Esophagus squamous epithelium (tissue), 5 donors: ENCODE data around the gene ADARB2. TPM values are rescaled to one million over a fixed set of nuclear protein-coding genes. Genes with fewer than 3 reads are reported as not detected.

ENCODE experiments used
- DNase-seq: peaks from one replicate; lab custom pipeline; 2025; lab: John Stamatoyannopoulos, UW
- H3K27ac ChIP-seq, 4 donors: fragments of 200-600 bp; sonication (generic); one replicate each; pipeline ENCODE4 v1.5.1; 2016 to 2019; ENCODE audit warnings: mild to moderate bottlenecking in 1 of 4
- H3K27me3 ChIP-seq, 4 donors: fragments of 200-600 bp; sonication (generic); 1 replicate in 3 of 4; 2 replicates in 1 of 4; pipeline versions ENCODE4 v1.5.1 to v1.6.0; 2017 to 2021; ENCODE audit warnings: antibody characterized with exemption in 1 of 4
- H3K36me3 ChIP-seq, 3 donors: fragments of 200-600 bp; sonication (generic); one replicate each; pipeline ENCODE4 v1.5.1; 2016 to 2019
- H3K4me1 ChIP-seq, 3 donors: fragments of 200-600 bp; sonication (generic); one replicate each; pipeline ENCODE4 v1.5.1; 2017 to 2019
- H3K4me3 ChIP-seq, 4 donors: fragments of 200-600 bp; sonication (generic); 1 replicate in 3 of 4; 2 replicates in 1 of 4; pipeline ENCODE4 v1.5.1; 2016 to 2019; ENCODE audit warnings: mild to moderate bottlenecking in 2 of 4, moderate library complexity in 1 of 4
- H3K9me3 ChIP-seq, 3 donors: fragments of 200-600 bp; sonication (generic); one replicate each; pipeline ENCODE4 v1.5.1; 2016 to 2019
- CTCF ChIP-seq, 6 experiments: fragments of 450-650 bp in 4 of 6; fragments of 200-600 bp in 2 of 6; sonication (generic) in 2 of 6; IDR thresholded peaks; one replicate each; pipeline ENCODE4 v1.5.1; 2016 to 2019; ENCODE audit warnings: antibody characterized with exemption in 6 of 6, mild to moderate bottlenecking in 4 of 6, moderate library complexity in 4 of 6
- POLR2A ChIP-seq, 4 donors: fragments of 450-650 bp; IDR thresholded peaks; one replicate each; pipeline ENCODE4 v1.6.1; 2017; ENCODE audit warnings: antibody characterized with exemption in 4 of 4, mild to moderate bottlenecking in 4 of 4, moderate library complexity in 3 of 4
- WGBS, 2 donors: methylation state at CpG; one replicate each; pipeline ENCODE4 v1.1.5; 2018; 5-methylcytosine and 5-hydroxymethylcytosine counted together
- intact Hi-C: fragments of 100-400 bp; cut with DNase I; formaldehyde crosslinking; loops from one replicate; pipeline ENCODE4 v1.15.0; 2022
- total RNA-seq, 4 donors: library from RNA; depleted of rRNA; stranded (reverse); fragments of >200 nt; gene quantifications; one replicate each; pipeline ENCODE4 v1.1.0, GENCODE V29; 2016
- donor health status: DM: yes; HTN: yes; CAD: no.

ADARB2 gene
- total RNA-seq, 4 donors from 2014 or later: 0.21 to 3.5 (median 1.5) TPM

- 89 to 96% methylated on average over 14 to 16 of the region's 16 CpGs for WGBS, 2 donors
- Histone ChIP-seq H3K9me3 (no peaks in the 10 kb centered on the region), H3K4me1 (peaks cover 0 to 3% (median 0%) of the 10 kb centered on the region in 3 donors), H3K4me3 (no peak overlapping the region), H3K27ac (no peak overlapping the region), H3K27me3 (no peaks in the 10 kb centered on the region), H3K36me3 (no peaks in the 10 kb centered on the region)
- DNase-seq: no peak
- intact Hi-C loops: no loop called here
- TF ChIP-seq CTCF (IDR thresholded peaks at IDR 0.05): no peak
- TF ChIP-seq POLR2A (IDR thresholded peaks at IDR 0.05): no peak
Observed at GRCh38 chr10:1508096-1508495, 229.2 kb downstream of the ADARB2 start.

GRCh38 chr10:1507436-1507835, 229.9 kb downstream of the ADARB2 start:
- intact Hi-C loops: no loop called here
- H3K27ac ChIP-seq: no peak overlapping the region
- DNase-seq: no peak
- TF ChIP-seq CTCF (IDR thresholded peaks at IDR 0.05) (no peak), POLR2A (IDR thresholded peaks at IDR 0.05) (no peak)
- no peaks in the 10 kb centered on the region for H3K9me3 ChIP-seq
- no peaks in the 10 kb centered on the region for H3K27me3 ChIP-seq
- no peaks in the 10 kb centered on the region for H3K36me3 ChIP-seq
- no peak overlapping the region for H3K4me3 ChIP-seq
- 74 to 90% methylated on average over 4 to 8 of the region's 15 CpGs for WGBS, 2 donors
- H3K4me1 ChIP-seq: peaks cover 0 to 3% (median 0%) of the 10 kb centered on the region in 3 donors

GRCh38 chr10:1504940-1505339, 232.4 kb downstream of the ADARB2 start:
- WGBS, 2 donors: 90 to 96% methylated on average over 7 of the region's 8 CpGs
- no peak overlapping the region for H3K4me3 ChIP-seq
- no peak overlapping the region for H3K27ac ChIP-seq
- no peak for DNase-seq
- H3K36me3 ChIP-seq: no peaks in the 10 kb centered on the region
- H3K4me1 ChIP-seq: peaks cover 0 to 3% (median 0%) of the 10 kb centered on the region in 3 donors
- H3K27me3 ChIP-seq: no peaks in the 10 kb centered on the region
- intact Hi-C loops: no loop called here
- peaks cover 0 to 2% (median 0%) of the 10 kb centered on the region in 3 donors for H3K9me3 ChIP-seq
- TF ChIP-seq CTCF (IDR thresholded peaks at IDR 0.05): no peak
- TF ChIP-seq POLR2A (IDR thresholded peaks at IDR 0.05): no peak

GRCh38 chr10:1504286-1504685, 233.0 kb downstream of the ADARB2 start:
- intact Hi-C loops: no loop called here
- peaks cover 0 to 3% (median 0%) of the 10 kb centered on the region in 3 donors for H3K4me1 ChIP-seq
- no peak overlapping the region for H3K4me3 ChIP-seq
- no peak for TF ChIP-seq POLR2A (IDR thresholded peaks at IDR 0.05)
- peaks cover 0 to 8% (median 0%) of the 10 kb centered on the region in 3 donors for H3K9me3 ChIP-seq
- H3K36me3 ChIP-seq: no peaks in the 10 kb centered on the region
- 85 to 90% methylated on average over 7 to 13 of the region's 15 CpGs for WGBS, 2 donors
- H3K27ac ChIP-seq: no peak overlapping the region
- DNase-seq: no peak
- no peaks in the 10 kb centered on the region for H3K27me3 ChIP-seq

GRCh38 chr10:1502451-1502850, 234.9 kb downstream of the ADARB2 start:
- 85 to 88% methylated on average over 5 of the region's 5 CpGs for WGBS, 2 donors
- Histone ChIP-seq H3K4me1 (peaks cover 0 to 3% (median 0%) of the 10 kb centered on the region in 3 donors), H3K4me3 (no peak overlapping the region), H3K27ac (no peak overlapping the region), H3K27me3 (no peaks in the 10 kb centered on the region), H3K36me3 (no peaks in the 10 kb centered on the region), H3K9me3 (peaks cover 0 to 16% (median 6%) of the 10 kb centered on the region in 3 donors)
- DNase-seq: no peak
- intact Hi-C loops: no loop called here
- TF ChIP-seq CTCF (IDR thresholded peaks at IDR 0.05) (no peak), POLR2A (IDR thresholded peaks at IDR 0.05) (no peak)
